ENCODE results near the gene SLCO2B1.

DNA sequence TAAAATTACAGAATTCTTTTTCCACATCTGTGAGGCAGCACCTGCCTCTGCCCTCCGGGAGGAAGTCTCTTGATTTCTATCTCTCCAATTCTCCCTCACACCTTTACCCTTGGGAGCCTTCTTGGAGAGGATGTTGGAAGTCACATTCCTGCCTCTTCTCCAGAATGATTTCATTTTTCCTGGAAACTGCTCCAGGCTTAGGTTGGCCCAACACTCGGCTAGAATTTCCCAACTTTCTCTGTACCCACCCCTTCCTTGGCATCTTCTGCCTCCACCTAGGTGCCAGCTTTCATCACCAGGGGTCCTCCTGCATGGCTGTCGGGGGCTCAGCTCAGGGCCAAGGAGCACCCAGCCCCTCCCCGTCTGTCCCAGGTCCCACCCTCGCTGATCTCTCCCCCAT lies 43.2 kb downstream of the SLCO2B1 start:
- TF ChIP-seq, protein P1, sequence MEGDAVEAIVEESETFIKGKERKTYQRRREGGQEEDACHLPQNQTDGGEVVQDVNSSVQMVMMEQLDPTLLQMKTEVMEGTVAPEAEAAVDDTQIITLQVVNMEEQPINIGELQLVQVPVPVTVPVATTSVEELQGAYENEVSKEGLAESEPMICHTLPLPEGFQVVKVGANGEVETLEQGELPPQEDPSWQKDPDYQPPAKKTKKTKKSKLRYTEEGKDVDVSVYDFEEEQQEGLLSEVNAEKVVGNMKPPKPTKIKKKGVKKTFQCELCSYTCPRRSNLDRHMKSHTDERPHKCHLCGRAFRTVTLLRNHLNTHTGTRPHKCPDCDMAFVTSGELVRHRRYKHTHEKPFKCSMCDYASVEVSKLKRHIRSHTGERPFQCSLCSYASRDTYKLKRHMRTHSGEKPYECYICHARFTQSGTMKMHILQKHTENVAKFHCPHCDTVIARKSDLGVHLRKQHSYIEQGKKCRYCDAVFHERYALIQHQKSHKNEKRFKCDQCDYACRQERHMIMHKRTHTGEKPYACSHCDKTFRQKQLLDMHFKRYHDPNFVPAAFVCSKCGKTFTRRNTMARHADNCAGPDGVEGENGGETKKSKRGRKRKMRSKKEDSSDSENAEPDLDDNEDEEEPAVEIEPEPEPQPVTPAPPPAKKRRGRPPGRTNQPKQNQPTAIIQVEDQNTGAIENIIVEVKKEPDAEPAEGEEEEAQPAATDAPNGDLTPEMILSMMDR (IDR thresholded peaks at IDR 0.05; ENCODE audit: insufficient read depth, low read length), result no peak
- TF ChIP-seq, protein P2, sequence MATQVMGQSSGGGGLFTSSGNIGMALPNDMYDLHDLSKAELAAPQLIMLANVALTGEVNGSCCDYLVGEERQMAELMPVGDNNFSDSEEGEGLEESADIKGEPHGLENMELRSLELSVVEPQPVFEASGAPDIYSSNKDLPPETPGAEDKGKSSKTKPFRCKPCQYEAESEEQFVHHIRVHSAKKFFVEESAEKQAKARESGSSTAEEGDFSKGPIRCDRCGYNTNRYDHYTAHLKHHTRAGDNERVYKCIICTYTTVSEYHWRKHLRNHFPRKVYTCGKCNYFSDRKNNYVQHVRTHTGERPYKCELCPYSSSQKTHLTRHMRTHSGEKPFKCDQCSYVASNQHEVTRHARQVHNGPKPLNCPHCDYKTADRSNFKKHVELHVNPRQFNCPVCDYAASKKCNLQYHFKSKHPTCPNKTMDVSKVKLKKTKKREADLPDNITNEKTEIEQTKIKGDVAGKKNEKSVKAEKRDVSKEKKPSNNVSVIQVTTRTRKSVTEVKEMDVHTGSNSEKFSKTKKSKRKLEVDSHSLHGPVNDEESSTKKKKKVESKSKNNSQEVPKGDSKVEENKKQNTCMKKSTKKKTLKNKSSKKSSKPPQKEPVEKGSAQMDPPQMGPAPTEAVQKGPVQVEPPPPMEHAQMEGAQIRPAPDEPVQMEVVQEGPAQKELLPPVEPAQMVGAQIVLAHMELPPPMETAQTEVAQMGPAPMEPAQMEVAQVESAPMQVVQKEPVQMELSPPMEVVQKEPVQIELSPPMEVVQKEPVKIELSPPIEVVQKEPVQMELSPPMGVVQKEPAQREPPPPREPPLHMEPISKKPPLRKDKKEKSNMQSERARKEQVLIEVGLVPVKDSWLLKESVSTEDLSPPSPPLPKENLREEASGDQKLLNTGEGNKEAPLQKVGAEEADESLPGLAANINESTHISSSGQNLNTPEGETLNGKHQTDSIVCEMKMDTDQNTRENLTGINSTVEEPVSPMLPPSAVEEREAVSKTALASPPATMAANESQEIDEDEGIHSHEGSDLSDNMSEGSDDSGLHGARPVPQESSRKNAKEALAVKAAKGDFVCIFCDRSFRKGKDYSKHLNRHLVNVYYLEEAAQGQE (IDR thresholded peaks at IDR 0.05; ENCODE audit: insufficient replicate concordance, low read depth), result no peak

All from HL-60 (cell line).